SU-DHL-6 (cell line): ENCODE results near the gene ZFP36.
A peak's percentile ranks its signal among the peaks of the same experiment; 100 is the strongest.

Experiments
- H2AFZ ChIP-seq: fragments of 200-600 bp; sonication (generic); 2 replicates; pipeline ENCODE4 v1.6.1; 2014; ENCODE audit warnings: low read depth, mild to moderate bottlenecking, moderate library complexity, mixed read lengths, antibody characterized with exemption, low read length; ENCODE audit not compliant: severe bottlenecking
- H3F3A ChIP-seq: fragments of 200-600 bp; shearing (Covaris generic); 2 replicates; pipeline ENCODE4 v1.6.0; 2016; ENCODE audit warnings: antibody characterized with exemption, mild to moderate bottlenecking; ENCODE audit not compliant: insufficient read depth
- H3K27ac ChIP-seq: fragments of 200-600 bp; sonication (generic); 2 replicates; pipeline ENCODE4 v1.5.1; 2016; ENCODE audit warnings: low read depth, mild to moderate bottlenecking, low read length, moderate library complexity, mixed read lengths
- H3K27me3 ChIP-seq: fragments of 200-600 bp; sonication (generic), shearing (Covaris generic); 2 replicates; pipeline ENCODE4 v1.6.0; 2014; ENCODE audit warnings: mild to moderate bottlenecking, low read length
- H3K36me3 ChIP-seq: fragments of 200-600 bp; sonication (generic); 2 replicates; pipeline ENCODE4 v1.6.1; 2014; ENCODE audit warnings: mild to moderate bottlenecking, low read length, mixed read lengths
- H3K4me2 ChIP-seq: fragments of 300-600, 200-600 bp; shearing (Covaris generic), sonication (generic); 2 replicates; pipeline ENCODE4 v1.6.0; 2014; ENCODE audit warnings: low read length, low read depth, mild to moderate bottlenecking; ENCODE audit not compliant: poor library complexity, severe bottlenecking
- H3K4me3 ChIP-seq: fragments of 200-600 bp; sonication (generic); 2 replicates; pipeline ENCODE4 v1.5.1; 2014; ENCODE audit warnings: antibody characterized with exemption, low read length, mild to moderate bottlenecking, mixed read lengths; ENCODE audit not compliant: insufficient read depth, poor library complexity, severe bottlenecking
- H3K79me2 ChIP-seq: fragments of 200-600 bp; sonication (generic); 2 replicates; pipeline ENCODE4 v1.6.1; 2014; ENCODE audit warnings: mild to moderate bottlenecking, low read length, moderate library complexity; ENCODE audit not compliant: insufficient read depth
- H3K9ac ChIP-seq: fragments of 200-600 bp; sonication (generic); 2 replicates; pipeline ENCODE4 v1.7.0; 2014; ENCODE audit warnings: mild to moderate bottlenecking, low read length
- H3K9me2 ChIP-seq: fragments of 200-600 bp; sonication (generic); replicated peaks from 2 replicates; pipeline ENCODE4 v1.6.1; 2014; ENCODE audit warnings: low read length; ENCODE audit not compliant: insufficient read depth
- H3K9me3 ChIP-seq: fragments of 200-600 bp; sonication (generic); 2 replicates; pipeline ENCODE4 v1.6.1; 2014; ENCODE audit warnings: low read length, mixed read lengths; ENCODE audit not compliant: insufficient read depth
- H4K20me1 ChIP-seq: fragments of 200-600 bp; sonication (generic); 2 replicates; pipeline ENCODE4 v1.6.1; 2014; ENCODE audit warnings: low read depth, mild to moderate bottlenecking, antibody characterized with exemption, low read length, moderate library complexity, mixed read lengths
- CTCF ChIP-seq: fragments of 200-600 bp; sonication (generic); IDR thresholded peaks from one replicate; pipeline ENCODE4 v1.5.1; 2017; ENCODE audit warnings: antibody characterized with exemption, mild to moderate bottlenecking, low read length, moderate library complexity; ENCODE audit not compliant: insufficient read depth, poor library complexity, severe bottlenecking
- EZH2phosphoT487 ChIP-seq: fragments of 200-600 bp; sonication (generic), shearing (Covaris generic); conservative IDR thresholded peaks from 2 replicates; pipeline ENCODE4 v1.6.1; 2018; ENCODE audit warnings: mild to moderate bottlenecking, antibody characterized with exemption, low read length, moderate library complexity, mixed read lengths

ZFP36 gene

DNA sequence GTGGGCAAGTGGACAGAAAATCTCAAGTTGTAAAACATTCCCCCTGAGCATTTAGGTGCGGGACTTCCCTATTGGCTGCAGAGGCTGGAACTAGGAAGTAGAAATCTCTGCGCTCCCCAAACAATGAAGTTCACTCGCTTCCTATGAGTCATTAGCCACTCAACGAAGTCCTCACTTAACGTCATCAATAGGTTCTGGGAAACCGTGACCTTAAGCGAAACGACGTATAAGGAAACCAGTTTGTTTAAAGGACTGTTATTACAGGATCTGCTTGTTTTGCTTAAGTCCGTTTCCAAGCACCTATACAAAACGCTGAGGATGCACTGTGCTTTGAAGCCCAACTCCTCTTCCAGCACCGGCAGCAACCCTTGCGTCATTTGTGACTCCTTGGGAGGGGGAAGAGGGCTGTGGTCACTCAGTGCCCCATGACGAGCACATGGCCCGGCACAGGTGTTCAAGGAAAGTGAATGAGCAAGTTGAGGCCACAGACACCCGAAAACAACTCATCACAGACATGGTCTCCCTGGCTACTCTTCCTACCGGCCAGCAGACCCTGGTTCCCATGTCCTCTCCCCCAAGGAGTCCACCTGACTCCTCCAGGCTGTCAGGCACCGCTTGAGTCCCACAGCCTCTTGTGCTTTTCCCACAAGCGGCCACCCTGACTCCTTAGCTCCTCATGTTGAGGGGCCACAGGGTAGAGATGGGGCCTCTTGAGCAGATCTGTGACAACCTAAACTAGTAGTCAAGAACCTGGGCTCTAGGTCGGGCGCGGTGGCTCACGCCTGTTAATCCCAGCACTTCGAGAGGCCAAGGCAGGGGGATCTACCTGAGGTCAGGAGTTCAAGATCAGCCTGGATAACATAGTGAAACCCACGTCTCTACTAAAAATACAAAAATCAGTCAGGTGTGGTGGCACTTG, 24.3 kb downstream of the ZFP36 start:
- no peaks in the 10 kb centered on the region for H3K9me2 ChIP-seq
- H3K36me3 ChIP-seq, result peaks cover 25% of the 10 kb centered on the region
- no peaks in the 10 kb centered on the region for H3K9me3 ChIP-seq
- no peak overlapping the region for H3K4me2 ChIP-seq
- H3K79me2 ChIP-seq, result peaks cover 26% of the 10 kb centered on the region
- H3K27ac ChIP-seq, result 0 out of 2 replicates have a peak overlapping the region, but pooled peaks have one; percentile 26
- no peak overlapping the region for H2AFZ ChIP-seq
- no peaks in the 10 kb centered on the region for H3K27me3 ChIP-seq
- TF ChIP-seq EZH2phosphoT487 (no peak), CTCF (no peak)
- peaks cover 16% of the 10 kb centered on the region for H4K20me1 ChIP-seq
- no peak overlapping the region for H3K9ac ChIP-seq
- H3F3A ChIP-seq, result peaks cover 55% of the 10 kb centered on the region
- no peak overlapping the region for H3K4me3 ChIP-seq

DNA sequence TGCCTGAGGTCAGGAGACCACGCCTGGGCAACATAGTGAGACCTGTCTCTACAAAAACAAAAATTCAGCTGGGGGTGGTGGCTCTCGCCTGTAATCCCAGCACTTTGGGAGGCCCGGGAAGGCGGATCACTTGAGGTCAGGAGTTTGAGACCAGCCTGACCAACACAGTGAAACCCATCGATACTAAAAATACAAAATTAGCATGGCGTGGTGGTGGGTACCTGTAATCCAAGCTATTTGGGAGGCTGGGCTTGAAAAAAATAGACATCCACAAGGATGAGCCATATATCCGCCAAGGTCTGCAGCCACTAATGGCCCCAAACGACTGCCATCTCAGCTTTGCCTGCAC, 26.0 kb downstream of the ZFP36 start:
- no peak overlapping the region for H3K4me3 ChIP-seq
- no peak overlapping the region for H3K27ac ChIP-seq
- no peak overlapping the region for H3K9ac ChIP-seq
- peaks cover 26% of the 10 kb centered on the region for H3K79me2 ChIP-seq
- peaks cover 46% of the 10 kb centered on the region for H3F3A ChIP-seq
- H4K20me1 ChIP-seq, result peaks cover 16% of the 10 kb centered on the region
- H2AFZ ChIP-seq, result no peak overlapping the region
- no peak overlapping the region for H3K4me2 ChIP-seq
- H3K9me3 ChIP-seq, result no peaks in the 10 kb centered on the region
- no peaks in the 10 kb centered on the region for H3K27me3 ChIP-seq
- no peaks in the 10 kb centered on the region for H3K9me2 ChIP-seq
- H3K36me3 ChIP-seq, result peaks cover 25% of the 10 kb centered on the region
- no peak for TF ChIP-seq CTCF
- no peak for TF ChIP-seq EZH2phosphoT487

DNA sequence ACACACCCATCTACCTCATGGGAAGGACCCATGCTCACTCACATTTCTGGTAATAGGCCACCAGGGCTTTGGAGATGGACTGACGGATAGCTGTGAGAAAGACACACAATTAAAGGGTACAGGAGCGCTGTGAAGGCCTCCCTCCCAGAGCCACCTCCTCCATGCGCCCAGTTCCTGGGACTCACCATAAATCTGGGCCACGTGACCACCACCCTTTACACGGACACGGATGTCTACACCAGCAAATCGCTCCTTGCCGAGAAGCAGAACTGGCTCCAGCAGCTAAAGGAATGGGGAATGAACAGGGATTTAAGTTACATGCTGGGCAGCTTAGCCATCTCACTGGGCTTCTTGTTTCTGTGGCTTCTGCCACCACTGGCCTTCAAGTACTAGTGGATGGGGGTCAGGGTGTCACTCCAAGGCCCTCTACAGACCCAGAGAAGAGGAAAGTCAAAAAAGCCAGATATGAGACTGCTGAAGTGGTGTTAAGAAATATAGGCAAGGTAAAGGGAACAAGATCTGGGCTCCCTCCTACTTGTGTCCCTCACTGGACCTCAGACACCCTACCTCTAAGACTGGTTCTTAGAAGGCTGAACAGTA, 26.9 kb downstream of the ZFP36 start:
- Histone ChIP-seq H3K9me2 (no peaks in the 10 kb centered on the region), H3F3A (peaks cover 46% of the 10 kb centered on the region), H3K4me2 (peak overlapping the region; percentile 85), H3K4me3 (no peak overlapping the region), H2AFZ (no peak overlapping the region), H3K9ac (0 out of 2 replicates have a peak overlapping the region, but pooled peaks have one; percentile 98), H3K9me3 (no peaks in the 10 kb centered on the region), H3K27me3 (no peaks in the 10 kb centered on the region), H3K36me3 (peaks cover 25% of the 10 kb centered on the region), H3K27ac (no peak overlapping the region), H4K20me1 (peaks cover 16% of the 10 kb centered on the region), H3K79me2 (peaks cover 26% of the 10 kb centered on the region)
- TF ChIP-seq CTCF (no peak), EZH2phosphoT487 (no peak)
